GM18520 (cell line): ENCODE data around the gene PPP1R37.

Experiments used
- ATAC-seq: cut with Tn5 transposase; IDR thresholded peaks from one replicate; pipeline ENCODE4 v1.9.1; 2021; ENCODE audit not compliant: unreplicated experiment

The PPP1R37 gene

DNA sequence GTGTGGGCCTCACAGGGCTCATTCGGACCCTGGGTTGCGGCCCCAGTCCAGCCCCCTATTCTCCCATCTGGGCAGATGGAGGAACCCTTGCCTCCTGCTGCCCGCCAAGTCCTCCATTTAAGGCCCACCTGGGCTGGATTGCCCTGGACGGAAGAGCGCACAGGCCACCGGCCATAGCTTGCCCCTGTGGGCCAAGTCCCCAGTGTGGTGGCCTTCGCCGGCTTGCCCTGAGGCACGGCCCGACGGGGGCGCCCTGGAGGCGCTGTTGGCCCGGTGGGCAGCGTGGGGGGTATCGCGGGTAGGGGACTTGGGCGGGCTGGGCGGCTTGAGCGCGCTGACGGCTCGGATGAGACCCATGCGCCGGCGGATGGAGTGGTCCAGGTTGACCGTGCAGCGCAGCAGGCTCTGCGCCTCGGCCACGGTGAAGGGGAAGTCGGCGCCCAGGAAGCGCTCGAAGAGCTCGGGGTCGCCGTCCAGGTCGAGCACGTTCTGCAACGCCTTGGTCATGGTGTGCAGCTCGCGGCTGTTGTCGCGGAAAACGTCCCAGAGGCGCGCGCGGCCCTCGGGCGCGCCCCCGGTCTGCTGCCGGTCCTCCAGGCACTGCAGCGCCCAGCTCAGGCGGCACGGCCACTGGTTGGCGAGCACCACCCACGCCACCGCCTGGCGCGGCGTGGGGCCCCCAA, 59.0 kb downstream of the PPP1R37 start:
- no peak for ATAC-seq

DNA sequence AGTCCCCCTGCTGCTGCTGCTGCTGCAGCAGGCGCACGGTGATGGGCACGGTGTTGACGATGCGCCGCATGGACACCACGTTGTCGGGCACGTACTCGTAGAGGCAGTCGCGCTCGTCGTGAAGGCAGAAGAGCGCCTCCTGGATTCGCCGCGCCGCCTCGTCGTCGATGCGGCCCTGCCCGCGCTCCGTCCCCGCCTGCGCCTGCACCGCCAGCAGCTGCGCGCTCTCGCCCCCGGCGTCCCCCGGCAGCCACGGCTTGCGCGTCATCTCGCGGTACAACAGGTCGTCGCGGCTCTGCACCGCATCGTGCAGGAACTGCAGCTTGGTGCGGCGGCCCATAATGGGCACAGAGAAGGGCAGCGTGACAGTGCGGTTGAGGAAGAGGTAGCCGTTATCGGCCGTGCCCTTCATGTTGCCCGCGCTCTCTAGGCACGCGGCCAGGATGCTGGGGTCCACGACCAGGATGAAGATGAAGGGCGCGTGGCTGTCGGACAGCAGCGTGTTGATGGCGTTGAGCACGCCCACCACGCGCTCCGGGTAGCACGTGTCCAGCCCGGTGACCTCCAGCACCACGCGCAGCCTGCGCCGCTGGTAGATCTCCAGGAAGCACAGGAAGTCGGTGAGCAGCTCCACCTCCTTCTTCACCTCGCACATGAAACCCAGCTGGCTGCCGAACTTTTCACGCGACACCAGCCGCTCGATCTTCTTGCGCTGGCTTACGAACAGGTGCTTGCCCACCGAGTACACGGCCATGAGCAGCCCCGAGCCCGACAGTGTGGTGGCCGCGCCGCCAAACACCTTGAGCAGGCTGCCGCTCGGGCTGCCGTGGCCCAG, 59.7 kb downstream of the PPP1R37 start:
- no peak for ATAC-seq

DNA sequence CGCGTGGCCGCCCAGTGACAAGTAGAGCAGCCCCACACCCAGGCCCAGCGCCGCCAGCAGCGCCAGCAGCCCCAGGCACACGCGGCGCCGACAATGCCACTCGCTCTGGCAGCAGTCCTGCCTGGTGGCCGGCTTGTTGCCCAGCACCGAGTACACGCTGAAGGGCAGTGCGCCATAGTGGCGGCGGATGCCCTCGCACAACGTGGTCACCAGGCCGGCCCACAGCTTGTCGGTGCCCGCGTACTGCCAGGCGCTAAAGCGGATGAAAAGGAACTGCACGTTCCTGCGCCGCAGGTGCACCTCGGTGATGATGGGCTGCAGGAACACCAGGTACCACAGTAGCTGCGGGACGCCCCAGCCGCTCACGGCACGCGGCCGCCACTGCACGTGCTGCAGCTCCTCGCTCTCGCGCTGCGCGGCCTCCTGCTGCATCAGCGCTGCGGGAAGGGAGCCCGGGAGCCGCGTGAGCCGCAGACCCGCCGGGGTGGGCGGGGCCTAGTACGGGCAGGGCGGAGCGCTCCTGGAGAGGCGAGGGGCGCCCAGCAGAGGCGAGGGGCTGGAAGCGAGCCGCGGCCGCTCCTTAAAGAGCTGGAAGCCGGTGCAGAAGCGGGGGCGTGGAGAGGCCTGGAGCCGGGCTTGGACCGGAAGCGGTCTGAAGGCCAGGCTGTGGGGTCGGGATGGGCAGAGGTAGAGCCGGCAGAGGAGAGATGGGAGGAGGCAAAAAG, 60.5 kb downstream of the PPP1R37 start:
- ATAC-seq: no peak

DNA sequence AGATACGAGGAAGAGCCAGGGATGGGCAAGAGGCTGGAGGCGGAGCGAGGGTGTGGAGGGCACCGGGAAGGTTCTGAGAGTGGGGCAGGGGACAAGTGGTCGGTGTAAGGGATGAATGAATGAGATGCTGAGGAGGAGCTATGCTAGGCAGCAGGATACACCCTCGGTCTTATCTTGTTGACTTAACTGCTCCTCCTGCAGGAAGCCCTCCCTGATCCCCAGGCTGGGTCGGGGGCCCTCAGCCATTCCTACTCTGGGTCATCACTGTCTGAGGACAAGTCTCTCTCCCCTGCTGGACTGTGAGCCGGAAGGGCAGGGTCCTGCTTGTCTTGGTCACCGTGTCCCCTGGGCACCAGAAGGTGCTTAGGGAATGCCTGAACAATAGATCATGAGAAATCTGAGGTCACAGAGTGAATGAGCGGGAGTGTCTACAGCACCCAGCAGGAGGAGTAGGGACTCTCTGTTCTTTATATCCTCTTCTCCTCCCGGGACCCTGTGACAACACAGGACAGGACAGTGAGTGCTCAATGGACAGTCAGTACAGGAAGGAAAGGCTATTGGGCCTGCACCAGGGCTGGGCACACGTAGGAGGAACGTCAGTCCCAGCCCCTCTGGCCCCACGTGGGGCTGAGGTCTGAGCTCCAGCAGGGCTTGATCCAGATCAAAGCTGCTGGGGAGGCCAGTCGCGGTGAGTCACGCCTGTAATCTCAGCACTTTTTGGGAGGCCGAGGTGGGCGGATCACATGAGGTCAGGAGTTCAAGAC, 61.3 kb downstream of the PPP1R37 start:
- ATAC-seq: no peak

DNA sequence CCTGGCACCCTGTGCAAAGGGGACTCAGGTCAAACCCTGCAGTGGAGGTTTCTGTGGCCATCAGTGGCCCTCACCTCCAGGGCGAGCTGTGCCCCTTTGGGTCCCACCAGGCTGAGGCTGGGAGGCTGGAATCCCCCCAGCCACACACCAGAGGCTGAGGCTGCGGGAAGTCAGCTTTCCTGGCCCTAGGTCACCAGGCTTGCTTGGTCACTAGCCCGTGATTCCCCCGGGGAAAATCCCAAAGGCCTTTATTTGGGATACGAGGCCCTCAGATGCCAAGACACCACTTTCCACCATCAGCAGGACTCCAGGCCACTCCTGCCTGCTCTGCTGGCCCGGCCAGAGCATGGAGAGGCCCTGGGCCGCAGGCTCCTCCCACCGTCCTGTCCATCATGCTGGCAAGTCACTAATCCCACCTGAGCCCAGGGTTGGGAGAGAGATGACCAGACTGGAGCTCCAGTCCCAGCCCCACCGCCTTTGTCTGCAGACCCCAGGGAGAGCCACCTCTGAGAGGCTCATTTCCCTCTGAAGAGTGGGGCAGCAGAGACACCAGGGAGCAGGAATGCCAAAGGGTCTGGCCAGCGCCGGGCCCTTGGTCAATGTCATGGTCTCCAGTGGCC, 63.1 kb downstream of the PPP1R37 start:
- ATAC-seq: no peak

DNA sequence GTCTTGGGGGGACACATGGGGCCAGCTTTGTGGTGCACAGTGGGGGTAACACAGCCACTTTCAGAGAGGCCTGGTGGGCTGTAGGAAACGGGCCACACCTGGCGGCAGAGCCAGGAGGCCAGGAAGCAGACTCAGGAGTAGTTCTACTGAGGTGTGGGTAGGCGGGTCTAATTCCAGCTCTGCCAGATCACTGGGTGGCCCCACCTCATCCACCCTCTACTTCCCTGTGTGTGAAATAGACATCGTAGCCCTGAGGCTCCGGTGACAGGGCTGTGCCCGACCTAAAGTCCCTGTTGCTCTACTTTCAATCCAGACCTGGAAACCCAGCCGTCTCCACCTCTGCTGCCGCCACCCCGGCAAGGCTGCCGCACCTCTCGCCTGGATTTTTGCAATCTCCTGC, 63.8 kb downstream of the PPP1R37 start:
- no peak for ATAC-seq

DNA sequence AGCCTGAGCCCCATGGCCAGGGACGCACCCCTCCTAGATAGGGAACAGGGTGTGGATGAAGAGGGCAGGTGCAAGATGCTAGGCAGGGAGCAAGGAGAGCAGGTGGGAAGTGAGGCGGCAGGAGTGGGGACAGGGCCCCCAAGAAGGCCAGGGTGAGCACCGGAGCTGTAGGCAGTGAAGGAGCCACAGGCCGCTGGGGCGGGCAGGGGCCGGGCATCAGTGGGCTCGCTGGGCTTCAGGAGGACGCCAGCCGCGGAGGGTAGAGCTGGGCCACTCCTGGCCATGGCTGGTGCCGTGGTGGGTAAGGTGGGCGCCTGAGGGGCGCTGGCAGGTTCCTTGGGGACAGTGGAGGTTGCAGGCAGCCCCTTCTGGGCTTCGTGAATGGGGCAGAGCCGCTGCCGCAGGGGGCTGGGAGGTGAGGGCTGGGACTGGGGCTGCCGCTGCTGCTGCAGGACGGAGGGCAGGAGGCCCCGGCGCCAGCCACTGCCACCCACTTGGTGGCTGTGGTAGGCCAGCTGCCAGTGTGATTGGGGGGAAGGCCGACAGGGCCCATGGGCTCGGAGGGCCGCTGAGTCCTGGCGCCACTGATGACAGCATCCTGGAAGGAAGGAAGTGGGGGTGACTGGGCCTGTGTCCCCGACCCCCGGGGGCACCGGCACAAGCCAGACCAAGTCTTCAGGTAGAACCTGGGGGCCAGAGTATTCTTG, 65.7 kb downstream of the PPP1R37 start:
- no peak for ATAC-seq

DNA sequence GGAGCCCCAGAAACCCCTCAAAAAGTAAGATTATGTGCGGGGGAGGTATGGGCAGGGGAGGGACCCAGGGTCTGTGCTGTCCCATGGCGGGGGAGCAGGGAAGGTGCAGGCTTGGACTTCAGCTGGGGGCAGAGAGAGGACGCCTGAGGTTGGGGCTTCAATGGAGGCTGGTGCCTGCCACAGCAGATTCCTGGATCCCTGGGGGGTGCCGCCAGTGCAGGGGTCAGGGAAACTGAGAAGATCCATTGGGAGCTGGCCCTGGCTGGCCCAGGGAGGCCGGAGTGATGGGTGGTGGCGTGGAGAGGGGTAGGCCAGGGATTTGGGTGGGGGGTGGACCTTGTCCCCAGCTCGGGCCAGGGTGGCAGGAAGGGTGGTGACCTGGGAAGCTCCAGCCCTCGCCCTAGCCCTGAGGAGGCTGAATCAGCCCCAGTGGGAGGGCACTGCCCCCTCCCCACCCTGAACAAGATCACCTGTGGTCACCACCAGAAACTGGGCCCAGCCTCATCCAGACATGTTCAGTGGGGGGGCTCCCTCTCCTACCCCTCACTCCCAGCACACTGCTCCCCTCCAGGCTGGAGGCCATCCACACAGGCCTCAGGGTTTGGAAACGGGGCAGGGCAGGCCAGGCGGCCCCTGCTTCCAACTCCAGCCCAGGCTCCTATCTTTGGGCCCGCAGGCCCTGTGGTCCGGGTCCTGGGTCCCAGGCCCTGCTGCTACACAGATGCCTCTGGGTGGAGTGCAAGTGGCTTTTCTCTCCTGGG, 66.4 kb downstream of the PPP1R37 start:
- no peak for ATAC-seq

DNA sequence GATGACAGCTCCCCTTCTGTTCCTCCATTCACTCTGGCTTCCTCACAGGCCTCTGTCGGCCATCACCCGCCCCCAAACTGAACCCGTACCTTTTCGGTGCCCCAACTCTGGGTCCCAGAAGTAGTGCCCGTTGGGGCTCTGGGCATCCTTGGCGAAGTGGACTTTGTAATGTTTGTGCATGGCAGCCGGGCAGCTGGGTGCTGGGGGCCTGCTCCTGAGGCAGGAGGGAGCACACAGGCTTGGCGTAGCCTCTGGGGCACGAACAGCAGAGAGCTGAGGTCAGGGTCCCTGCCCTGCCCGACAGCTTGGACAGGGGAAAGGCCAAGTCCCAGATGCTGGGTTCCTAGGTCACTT, 67.0 kb downstream of the PPP1R37 start:
- ATAC-seq: no peak

DNA sequence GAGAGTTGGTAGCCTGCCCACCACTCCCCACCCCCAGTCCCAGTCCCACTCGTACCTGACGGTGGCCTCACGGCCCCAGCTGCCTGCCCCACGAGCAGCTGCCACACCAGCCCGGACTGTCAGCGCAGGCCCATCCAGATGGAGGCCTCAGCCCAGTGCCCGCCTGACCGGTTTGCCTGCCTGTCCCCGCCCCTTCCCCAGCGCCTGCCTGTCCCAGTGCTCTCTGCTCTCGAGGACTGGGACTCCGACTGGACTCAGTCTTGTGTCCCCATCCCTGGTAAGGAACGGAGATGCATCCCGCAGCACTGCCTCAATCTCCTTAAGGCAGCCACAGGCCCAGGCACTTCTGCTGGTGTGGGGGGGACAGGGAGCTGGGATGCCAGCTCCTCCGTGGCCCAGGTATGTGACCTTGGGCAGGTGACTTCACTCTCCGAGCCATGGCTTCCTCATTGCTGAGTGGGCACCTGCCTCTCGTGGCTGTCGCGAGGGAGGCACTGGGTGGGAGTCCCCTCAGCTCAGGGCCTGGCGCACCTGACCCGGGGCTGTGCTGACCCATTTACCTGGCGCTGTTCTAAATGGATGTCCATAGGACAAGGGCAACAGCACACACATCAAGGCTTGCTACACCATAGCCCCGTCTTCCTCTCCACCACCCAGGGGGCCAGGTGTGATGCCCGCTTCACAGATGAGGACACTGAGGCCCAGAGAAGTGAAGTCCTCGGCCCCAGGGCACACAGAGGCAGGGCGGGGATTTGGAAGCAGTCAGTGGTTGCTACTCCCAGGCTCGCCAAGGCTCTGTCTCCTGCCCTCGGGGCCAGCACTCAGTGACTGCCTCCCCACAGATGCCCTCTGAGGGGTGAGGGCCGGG, 68.1 kb downstream of the PPP1R37 start, which contains the start of gene NKPD1:
TSS of gene NKPD1 (minus strand) at position 113 of the 868 bp plus-strand sequence. CDS start 832 bp downstream, outside the sequence.
- no peak for ATAC-seq

DNA sequence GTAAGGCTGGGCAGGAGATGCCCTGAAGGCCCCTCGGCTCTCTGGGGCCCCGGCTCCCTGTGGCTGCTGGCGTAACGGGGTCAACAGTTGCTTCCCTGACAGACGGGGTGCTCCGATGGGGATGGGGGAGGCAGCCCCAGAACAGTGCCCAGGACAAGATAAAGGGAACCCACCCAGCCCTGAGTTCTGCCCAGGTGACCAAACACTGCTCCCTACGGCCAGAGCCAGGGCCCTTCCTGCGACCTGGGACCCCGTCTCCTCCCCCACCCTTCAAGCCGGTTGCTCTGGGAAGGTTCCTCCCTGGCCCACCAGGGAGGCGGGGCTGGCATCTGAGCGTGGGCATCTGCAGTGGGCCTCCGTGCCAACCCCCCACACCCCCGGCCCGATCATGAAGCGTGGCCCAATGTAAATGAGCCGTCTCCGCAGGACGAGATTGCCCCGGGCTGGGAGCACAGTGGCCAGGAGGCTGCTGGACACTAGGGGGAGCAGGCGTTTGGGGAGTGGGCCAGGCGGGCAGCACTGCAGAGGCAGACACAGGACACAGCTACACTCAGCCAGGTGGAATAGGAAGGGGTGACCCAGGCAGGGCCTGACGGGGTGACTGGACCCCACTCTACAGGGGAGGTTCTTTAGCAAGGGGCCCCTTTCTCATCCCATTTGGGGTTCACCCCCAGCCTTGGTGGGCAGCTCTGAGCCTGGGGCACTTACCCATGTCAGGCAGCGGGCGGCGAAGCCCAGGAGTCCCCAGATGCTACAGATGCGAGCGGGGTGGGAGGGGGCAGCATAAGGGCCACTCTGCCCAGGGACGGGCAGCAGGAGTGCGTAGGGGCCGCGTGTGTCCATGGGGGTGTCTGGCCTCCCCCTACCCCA, 69.0 kb downstream of the PPP1R37 start:
- ATAC-seq: no peak

DNA sequence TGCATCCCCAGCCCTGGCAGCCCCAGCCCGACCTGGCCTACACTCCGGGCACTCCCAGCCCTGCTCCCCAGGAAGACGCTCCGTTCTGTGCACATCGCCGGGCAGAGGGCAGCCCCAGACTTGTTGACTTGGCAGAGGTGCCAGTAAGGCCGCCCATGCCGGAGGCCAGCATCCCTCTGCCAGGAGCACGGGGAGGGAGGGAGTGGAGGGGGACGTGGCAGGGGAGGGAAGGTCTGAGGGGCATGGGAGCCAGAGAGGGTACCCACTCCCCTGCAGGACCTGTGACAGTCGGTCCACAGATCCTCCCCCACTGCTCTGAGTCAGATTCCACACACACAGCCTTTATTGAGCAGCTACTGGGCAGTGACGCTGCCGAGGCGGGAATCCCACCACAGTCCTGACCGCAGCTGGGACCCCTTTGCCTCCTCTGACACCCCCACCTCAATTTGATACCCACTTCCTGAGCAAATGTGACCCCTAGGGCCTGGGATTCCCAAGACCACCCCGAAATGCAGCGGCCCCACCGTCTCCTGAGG, 69.7 kb downstream of the PPP1R37 start:
- ATAC-seq: no peak

DNA sequence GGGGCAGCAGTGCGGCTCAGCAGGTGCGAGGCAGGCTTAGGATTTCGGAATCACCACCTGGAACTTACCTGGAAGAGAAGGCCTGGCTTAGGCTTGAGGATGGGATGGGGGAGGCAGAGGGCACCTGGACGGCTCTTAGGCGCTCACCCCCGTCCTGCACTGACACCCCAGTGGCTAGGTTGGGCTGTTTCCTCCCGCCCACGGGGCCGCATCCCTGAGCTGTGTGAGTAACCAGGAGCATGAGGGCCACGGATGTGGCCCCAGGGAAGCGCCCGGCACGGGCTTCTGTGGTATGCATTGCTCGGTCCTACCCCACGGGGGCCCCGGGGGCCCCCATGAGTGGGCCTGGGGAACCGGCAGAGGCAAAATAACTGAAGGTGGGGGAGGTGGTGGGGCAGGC, 70.2 kb downstream of the PPP1R37 start:
- no peak for ATAC-seq

DNA sequence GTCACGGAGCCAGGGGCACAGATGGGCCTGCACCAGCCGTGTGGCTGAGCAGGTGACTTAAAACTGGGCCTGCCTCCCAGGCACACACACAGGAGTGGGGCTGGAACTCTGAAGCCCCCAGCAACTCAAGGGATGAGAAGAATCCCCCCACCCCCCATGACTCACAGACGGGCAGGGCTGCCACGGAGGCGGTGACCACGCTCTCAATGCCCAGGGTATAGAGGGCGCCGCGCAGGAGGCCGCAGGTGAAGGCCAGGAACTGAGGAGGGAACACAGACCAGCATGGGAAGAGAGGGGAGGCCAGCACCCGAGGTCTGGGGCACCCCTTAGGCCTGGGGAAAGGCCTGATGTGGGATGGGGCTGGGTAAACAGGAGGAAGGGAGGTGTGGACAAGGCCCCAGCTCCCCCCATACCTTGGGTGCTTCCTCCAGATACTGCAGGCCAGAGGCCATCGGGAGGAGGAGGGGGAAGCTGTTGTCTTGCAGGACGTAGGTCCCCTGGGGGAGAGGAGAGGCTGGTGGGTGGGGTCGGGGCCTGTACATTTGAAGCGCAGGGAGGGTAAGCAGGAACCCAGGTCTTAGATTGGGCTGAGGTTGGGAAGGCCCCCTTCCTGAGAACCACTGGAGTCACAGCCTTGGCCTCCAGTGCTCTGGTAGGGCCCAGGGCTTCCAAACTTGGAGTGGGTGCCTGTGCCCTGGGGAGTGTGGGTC, 70.9 kb downstream of the PPP1R37 start:
- no peak for ATAC-seq

DNA sequence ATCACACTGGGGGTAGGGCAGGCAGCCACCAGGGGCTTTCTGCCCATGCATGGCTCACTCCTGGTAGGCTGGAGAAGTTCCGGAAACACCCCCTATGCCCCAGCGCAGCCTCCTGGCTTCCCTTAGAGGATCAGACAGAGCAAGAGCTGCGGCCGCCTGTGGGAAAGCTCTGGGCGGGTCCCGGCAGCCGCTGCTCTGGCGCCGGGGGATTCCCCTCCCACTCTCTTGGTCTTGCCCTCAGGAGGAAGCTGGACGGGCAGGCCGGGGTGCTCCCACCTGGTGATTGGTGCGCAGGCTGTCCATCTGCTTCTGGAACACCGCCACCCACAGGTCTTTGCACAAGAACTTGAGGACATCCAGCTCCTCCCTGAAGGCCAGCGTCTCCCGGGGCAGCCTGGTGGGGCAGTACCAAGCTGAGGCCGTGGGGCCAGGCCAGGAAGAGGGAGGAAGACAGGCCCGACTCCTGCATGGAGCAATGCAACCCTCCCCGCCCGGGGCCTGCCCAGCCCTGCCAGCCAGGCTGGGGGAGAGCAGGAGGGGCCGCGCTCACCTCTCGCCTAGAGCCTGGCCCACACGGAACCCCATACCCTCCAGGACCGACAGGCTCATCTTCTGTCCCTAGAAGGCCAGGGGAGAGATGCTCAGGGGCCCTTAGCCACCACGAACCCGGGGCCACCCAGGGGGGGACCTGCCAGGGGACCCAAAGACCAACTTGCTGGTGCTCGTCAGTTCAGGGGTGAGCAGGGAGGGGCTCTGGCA, 71.8 kb downstream of the PPP1R37 start:
- ATAC-seq: peak; percentile 74
